NCI-H146 treated with DMSO at 0.1 percent for 48 hours (cell line): Measurements from ENCODE around the gene PEX26.
"Not testable (repeated sequence)": the region's sequence is repeated elsewhere in the genome, so short reads cannot be mapped to it uniquely, and the experiment has no call there.

Experiments
- DNase-seq: peaks from one replicate; lab custom pipeline; 2025; ENCODE audit not compliant: unreplicated experiment; lab: John Stamatoyannopoulos, UW

PEX26 gene

DNA sequence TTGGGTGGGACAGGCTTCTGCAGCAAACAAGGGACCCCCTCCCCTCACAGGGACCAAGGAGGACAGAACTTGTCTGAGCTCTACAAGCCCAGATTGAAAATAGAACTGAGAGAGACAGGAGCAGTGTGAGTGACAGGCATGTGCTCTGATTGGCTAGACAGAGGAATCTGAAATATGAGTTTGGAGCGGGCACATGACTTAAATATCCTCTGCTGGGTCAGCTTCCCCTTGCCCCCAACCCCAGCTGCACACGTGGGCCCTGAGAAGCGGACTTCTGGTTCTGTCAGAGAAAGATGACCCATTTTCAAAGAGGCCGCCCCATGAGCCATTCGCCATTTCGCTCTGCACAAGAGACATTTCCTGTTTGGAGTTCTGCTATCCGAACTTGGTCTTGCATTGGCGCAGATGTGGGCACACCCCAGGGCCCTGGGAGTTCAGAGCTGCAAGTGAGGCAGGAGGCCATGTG, 38.1 kb downstream of the PEX26 start:
- DNase-seq: no peak

GRCh38 chr22:18116634-18117033, 38.8 kb downstream of the PEX26 start:
- no peak for DNase-seq

- DNase-seq: no peak
Measured at GRCh38 chr22:18118345-18118915, 40.6 kb downstream of the PEX26 start.

GRCh38 chr22:18119409-18120110, 41.8 kb downstream of the PEX26 start:
- DNase-seq: no peak

- no peak for DNase-seq
Measured at GRCh38 chr22:18120857-18121256, 43.1 kb downstream of the PEX26 start.

DNA sequence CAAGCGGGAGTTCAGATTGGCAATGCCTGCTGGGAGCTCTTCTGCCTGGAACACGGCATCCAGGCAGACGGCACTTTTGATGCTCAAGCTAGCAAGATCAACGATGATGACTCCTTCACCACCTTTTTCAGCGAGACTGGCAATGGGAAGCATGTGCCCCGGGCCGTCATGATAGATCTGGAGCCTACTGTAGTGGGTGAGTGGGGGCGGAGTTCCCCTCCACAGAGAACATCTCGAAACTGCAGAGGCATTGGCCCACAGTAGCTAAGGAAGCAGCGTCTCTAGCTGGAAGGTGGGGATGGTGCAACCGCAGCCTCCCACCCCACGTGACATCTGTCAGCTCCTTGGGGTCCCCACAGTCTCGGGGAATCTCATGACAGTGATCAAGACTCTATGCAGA, 43.7 kb downstream of the PEX26 start:
- no peak for DNase-seq

- no peak for DNase-seq
Measured at GRCh38 chr22:18121954-18122554, 44.3 kb downstream of the PEX26 start.

DNA sequence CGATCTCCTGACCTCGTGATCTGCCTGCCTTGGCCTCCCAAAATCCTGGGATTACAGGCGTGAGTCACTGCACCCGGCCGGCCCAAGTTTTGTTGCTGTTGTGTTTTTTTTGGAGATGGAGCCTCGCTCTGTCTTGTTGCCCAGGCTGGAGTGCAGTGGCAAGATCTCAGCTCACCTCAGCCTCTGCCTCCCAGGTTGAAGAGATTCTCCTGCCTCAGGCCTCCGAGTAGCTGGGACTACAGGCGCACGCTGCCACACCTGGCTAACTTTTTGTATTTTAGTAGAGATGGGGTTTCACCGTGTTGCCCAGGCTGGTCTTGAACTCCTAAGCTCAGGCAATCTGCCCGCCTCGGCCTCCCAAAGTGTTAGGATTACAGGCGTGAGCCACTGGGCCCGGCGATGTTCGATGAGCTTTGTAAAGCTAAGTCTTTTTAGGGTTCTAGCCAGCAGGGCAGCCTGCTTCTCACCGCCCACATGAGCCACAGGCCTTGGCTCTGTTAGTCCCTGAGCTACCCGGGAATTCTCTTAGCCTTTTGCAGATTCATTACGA, 45.8 kb downstream of the PEX26 start:
- DNase-seq: not testable (repeated sequence)

- no peak for DNase-seq
Measured at GRCh38 chr22:18126606-18127005, 48.8 kb downstream of the PEX26 start.

GRCh38 chr22:18130018-18130417, 52.2 kb downstream of the PEX26 start:
- DNase-seq: no peak

GRCh38 chr22:18130699-18131429, 53.1 kb downstream of the PEX26 start:
- no peak for DNase-seq

- DNase-seq: no peak
Measured at GRCh38 chr22:18133452-18133851, 55.7 kb downstream of the PEX26 start.

GRCh38 chr22:18136563-18137320, 59.0 kb downstream of the PEX26 start:
- no peak for DNase-seq

- DNase-seq: not testable (repeated sequence)
Measured at GRCh38 chr22:18141004-18141403, 63.2 kb downstream of the PEX26 start.

GRCh38 chr22:18144105-18144504, 66.3 kb downstream of the PEX26 start:
- no peak for DNase-seq

- no peak for DNase-seq
Measured at GRCh38 chr22:18145676-18146388, 68.0 kb downstream of the PEX26 start.

DNA sequence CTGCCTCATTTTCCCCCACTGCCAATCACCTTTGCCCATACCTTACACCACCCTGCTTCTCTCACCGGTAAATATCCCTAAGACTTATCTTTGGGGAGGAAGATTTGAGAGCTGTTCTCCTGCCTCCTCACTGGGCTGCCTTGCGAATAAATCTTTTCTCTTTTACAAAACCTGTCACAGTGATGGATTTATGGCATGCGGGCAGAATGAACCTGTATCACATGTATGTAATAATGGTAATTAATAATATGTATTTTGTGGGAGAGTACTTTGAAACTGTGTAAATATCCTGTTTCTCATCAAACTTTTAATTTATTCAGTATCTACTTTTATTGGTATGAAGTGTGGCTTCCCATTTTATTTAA, 68.6 kb downstream of the PEX26 start:
- DNase-seq: no peak

DNA sequence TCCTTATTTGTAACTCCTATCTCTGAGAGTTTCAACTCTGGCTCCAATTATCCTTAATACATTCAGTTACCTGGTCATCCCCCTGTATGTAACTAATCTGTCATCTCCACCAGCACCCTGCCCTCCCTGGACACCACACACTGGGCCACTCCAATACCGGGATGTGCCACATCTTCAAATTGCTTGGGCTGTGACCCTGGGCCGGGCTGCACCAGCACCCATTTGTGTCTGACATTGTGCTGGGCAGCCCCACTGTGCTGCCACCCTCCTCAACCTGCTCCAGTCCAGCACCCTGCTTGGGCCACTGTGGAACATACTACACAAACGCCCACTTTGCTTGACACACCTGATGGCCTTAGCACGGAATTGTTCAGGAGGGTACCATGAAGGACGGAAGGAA, 70.0 kb downstream of the PEX26 start:
- no peak for DNase-seq

DNA sequence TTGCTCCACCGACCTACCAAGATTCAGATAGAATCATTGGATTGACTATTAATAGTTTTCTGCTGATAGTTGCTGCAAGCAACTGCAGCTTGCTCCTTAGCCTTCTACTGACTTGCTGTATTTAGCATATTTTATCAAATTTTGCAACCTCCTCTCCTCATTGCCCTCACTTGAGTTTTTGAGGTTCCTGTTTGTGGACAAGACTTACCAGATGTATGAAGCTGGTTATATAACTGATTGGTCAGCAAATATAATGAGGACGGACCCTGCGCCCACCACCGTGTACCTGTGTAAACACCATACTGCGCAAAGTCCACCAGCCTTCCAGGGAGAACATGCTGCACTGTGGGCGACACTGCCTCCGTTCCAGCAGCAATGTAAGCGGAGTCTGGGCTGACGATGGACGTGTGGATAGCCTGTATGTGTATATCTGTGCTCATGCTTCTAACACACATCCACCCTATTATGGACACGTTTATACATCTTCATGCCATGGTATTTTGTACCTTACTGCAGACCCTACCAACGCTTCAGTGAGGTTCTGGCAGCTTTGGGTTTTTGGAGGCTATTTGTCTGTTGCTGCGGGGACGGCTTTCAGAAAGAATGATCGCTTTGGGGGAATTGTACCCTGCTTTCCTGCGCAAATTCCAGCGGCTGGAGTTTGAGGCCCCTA, 70.6 kb downstream of the PEX26 start:
- no peak for DNase-seq

DNA sequence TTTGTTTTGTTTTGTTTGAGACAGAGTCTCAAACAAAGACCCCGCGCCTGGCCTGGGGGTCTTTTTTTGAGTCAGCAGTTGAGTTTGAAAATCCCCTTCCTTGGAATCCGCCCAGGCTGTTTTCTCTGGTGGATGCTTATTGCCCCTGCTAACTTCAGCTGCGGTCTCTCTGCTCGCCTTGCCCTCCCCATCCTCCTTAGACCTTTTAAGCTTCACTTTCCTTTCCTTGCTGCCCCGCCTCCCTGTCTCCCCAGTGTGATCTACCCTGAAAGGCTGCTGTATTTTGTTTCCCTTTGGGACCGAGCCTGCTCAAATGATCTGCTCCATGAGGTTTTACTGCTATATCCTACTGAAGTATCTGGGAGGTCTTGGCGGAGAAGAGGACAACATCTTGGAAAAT, 74.7 kb downstream of the PEX26 start:
- no peak for DNase-seq
